HG03342 (cell line): Measurements from ENCODE around the gene POTEG.
"Not testable (repeated sequence)": the region's sequence is repeated elsewhere in the genome, so short reads cannot be mapped to it uniquely, and the experiment has no call there.

Experiments
- ATAC-seq: cut with Tn5 transposase; IDR thresholded peaks from one replicate; pipeline ENCODE4 v1.9.1; 2021; ENCODE audit warnings: mild to moderate bottlenecking, moderate library complexity; ENCODE audit not compliant: unreplicated experiment

The POTEG gene

DNA sequence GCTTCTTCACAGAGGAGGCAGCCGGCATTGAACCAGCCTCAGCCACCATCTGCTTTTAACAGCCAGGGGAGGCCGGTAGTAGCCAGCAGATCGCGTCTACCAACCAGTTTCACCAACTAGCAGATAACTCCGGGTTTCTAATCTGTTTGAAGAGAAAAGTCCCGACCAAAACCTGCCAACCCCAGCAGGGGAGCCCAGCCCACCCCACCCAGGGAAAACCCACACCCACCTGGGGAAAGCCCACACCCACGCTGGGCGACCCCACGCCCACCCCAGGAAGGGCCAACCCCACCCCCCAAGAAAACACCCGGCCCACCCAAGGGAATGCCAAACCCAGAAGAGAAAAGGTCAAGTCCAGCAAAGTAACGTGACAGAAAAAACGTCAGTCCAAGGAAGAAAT is at the start of gene POTEG:
POTEG (minus strand) TSS at position 101 of the 400 bp plus-strand sequence; CDS start at position 49, 52 bp downstream.
- ATAC-seq, result not testable (repeated sequence)

DNA sequence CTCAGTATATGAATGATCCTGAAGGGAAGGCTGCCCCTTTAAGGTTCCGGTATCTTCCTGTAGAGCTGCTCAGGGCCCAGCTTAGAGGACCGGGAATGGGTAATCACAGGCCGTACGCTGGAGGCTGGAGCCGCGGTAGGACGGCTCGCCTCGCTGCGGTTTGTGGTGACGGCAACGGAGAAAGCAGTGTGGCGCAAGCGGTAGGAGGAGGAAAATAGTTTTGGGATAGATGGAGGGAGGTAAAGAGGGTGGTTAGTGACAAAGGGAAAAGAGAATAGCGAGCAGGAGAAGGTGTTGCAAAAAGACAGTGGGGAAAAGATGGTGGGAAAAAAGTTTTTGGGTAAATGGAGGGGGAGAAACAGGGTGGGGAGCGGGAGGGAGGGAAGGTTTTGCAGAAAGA is 48.0 kb upstream of the POTEG start:
- not testable (repeated sequence) for ATAC-seq

DNA sequence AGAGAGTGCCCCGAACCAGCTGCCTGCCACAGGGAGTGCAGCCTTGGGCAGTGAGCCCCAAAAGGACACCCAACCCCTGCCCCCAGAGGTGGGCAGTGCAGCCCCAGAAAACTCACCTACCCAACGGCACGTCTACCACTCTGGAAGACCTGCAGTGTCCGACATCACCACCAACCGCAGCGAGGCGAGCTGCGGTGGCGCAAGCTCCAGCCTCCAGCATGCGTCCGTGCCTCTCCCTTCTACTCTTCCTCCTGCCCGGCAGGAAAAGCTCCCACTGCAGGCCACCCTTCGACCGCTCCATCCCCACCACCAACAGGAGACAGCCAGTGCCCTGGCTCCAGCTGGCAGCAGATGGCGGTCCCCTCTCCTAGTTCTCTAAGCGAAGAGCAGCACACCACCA is 47.3 kb upstream of the POTEG start:
- ATAC-seq, result not testable (repeated sequence)

DNA sequence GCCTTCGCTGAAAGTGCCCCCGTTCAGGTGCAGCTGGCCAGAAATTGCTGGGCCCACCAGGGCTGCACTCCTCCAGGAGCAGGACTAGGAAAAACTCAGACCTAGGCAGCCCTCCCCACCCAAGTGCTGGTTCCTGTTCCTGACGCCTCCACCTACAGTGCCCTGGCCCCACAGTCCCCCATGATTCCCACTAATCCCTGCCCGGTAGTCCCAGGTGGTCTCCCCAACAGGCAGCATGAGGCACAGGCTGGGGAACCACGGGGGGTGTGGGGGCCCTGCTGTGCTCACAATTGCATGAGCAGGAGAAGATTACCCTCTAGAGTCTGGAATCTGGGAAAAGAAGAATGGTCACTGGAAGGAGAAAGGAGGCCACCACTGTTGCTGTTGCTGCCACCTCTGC is 46.4 kb upstream of the POTEG start:
- ATAC-seq, result not testable (repeated sequence)

DNA sequence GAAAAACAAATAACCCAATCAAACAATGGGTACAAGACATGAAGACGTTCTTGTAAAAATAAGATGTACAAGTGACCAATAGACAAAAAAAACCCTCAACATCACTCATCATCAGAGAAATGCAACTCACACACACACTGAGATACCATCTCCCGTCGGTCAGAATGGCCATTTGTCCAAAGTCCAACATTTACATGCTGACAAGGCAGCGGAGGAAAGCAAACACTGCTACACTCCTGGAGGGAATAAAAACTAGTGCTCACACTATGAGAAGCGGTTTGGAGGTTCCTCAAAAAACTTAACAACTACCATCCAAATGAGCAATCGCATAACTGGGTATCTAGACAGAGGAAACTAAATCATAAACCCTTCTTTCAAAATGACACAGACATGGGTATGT is 11.6 kb upstream of the POTEG start:
- not testable (repeated sequence) for ATAC-seq

DNA sequence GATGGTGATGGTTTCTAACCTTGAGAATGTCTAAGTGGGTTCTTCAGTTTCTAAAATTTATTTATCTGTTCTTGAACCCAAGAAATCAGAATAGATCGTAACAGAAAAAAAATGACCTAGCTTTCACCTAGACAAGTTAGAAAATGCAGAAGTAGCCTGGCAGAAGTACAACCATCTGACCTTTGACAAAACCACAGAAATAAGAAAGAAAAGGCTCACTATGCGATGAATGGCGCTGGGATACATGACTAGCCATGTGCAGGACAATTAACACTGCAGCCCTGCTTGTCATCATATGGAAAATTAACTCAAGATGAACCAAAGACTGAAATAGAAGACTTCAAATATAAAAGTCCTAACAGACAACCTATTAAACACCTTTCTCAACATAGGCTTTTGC is 5.7 kb upstream of the POTEG start:
- ATAC-seq, result not testable (repeated sequence)

DNA sequence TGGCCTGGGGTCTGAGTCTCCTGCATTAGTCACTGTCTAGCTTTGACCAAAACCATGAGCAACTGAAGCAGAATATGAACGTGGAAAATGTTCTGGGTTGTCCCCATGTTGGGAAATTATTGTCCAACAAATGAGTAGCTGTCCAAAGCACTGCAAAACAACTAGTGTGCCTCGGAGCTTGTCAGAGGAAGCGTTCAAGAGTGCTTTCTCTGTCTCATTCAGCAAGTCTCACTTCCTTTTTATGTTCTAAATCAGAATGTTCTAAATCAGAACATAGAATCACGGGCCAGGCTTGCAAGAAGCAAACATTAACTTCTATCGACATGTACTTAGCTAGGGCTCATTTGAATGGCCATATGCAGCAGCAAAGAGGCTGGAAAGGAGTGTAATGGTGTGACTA is 5.1 kb upstream of the POTEG start:
- ATAC-seq, result not testable (repeated sequence)

DNA sequence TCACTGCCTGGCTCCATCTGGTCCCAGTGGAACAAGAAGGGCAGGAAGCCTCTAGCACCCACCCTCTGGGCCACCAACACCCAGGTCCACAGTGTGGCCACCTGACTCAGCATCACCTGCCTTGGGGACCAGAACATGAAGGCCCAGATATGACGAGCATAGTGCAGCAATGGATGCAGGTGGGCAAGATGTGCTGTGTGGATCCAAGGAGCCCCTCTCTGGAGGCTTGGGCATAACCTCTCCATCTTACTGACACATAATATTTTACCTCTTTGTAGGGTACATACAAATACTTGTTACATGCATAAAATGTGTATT is 2.9 kb upstream of the POTEG start:
- not testable (repeated sequence) for ATAC-seq

DNA sequence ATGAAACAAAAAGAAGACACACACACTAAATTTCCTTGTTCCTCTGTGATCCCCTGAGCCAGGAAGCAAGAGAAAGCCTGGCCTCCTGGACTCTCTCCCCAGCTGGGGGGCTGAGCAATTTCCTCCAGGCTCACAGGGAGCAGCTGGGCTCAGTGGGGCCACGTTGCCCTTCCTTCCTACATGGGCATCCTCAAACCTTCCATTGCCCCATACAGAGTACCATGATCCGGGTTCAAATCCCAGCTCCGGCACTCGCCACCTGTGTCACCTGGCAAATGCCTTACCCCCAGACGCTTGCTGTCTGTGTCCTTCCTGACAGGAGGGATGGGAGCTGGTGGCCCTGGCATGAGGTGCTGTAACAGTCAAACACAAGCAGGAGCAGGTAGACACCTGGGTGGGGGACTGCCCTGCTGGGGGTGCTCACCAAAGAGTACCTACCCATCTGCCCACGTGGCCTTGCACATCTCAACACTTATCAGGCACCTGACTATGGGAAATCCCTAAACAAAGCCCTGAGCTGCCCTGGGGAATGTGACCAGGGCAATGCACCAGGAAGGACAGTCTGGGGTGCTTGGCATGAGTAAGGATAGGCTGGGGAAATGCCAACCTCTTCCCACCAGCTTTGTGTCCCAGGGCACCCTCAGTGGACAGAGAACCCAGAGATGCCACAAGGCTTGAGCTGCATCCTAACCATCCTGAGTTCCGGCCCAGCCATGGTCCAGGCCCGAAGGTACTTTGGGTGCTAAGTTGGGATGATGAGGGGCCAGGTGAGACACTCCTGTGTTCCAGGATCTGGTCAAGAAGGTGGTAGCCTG is 2.4 kb upstream of the POTEG start:
- ATAC-seq, result not testable (repeated sequence)

DNA sequence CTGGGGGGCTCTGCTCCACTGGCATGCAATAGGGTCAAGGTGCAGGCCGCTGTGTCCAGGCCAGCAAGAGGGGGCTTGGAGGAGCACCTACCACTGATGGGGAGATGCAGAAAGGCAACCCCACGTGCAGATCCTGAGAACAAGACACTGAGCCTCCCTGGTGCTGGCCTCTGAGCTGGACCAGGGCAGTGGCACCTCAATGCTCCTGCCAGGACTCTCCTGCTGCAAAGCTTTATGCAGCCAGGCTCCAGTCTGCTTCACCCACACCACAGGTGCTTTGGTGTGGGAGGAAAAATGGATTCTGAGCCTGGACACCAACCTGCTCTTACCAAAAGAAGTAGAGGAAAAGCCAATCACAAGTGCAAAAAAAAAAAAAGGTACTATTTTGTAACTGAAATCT is 1.7 kb upstream of the POTEG start:
- ATAC-seq, result not testable (repeated sequence)

DNA sequence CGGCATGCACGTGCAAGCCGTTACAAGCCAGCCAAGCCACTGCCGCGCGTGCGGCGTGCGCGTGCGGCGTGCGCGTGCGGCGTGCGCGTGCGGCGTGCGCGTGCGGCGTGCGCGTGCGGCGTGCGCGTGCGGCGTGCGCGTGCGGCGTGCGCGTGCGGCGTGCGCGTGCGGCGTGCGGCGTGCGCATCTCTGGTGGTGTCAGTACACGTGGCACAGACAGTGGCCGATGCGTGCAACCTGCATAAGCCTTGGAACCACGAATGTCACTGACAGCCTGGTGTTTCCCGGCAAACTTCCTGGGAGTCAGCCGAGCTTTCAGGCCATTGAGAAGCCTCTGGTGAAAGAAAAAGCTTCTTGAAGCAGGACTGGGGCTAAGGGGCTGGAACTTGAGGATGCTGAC is 750 bp upstream of the POTEG start:
- not testable (repeated sequence) for ATAC-seq

DNA sequence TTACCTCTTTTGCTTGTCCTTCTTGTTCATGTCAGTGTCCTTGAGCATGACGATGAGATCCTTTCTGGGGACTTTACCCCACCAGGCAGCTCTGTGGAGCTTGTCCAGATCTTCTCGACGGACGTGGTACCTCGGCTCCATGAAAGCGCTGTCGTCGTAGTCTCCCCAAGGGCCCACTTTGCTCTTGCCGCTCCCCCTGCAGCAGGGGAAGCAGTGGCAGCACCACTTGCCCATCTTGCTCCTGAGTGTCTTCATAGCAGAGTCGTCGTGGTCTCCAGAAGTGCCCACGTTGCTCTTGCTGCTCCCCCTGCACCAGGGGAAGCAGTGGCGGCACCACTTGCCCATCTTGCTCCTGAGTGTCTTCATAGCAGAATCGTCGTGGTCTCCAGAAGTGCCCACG is 376 bp downstream of the POTEG start:
- ATAC-seq, result not testable (repeated sequence)

DNA sequence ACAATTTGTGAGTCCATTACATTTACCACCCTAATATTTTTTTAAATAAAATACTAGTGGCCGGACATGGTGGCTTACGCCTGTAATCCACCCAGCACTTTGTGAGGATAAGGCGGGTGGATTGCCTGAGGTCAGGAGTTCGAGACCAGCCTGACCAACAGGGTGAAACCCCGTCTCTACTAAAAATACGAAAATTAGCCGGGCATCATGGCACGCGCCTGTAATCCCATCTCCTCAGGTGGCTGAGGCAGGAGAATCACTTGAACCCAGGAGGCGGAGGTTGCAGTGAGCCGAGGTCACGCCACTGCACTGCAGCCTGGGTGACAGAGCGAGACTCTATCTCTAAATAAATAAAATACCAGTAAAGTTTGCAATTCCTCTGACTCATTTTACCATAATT is 25.6 kb downstream of the POTEG start:
- not testable (repeated sequence) for ATAC-seq

DNA sequence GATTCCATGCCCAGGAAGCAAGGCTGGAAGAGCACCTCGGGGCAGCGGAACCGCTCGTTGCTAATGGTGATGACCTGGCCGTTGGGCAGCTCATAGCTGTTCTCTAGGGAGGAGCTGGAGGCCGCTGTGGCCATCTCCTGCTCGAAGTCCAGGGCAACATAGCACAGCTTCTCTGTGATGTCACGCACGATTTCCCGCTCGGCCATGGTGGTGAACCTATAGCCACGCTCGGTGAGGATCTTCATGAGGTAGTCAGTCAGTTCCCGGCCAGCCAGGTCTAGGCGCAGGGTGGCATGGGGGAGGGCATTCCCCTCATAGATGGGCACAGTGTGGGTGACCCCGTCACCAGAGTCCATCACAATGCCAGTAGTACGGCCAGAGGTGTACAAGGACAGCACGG is 32.0 kb downstream of the POTEG start:
- not testable (repeated sequence) for ATAC-seq

DNA sequence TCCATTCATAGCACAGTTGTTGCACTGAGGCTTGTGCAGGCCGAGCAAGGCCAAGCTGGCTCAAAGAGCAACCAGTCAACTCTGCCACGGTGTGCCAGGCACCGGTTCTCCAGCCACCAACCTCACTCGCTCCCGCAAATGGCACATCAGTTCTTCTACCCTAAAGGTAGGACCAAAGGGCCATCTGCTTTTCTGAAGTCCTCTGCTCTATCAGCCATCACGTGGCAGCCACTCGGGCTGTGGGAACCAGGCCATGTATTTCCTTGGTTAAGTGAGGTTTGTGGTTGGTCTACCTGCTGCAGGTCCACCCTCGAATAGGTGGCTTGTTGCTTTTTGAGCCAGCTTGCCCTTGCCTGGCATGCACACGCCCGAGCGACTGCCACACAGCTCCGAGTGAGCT is 39.4 kb downstream of the POTEG start:
- ATAC-seq, result not testable (repeated sequence)

DNA sequence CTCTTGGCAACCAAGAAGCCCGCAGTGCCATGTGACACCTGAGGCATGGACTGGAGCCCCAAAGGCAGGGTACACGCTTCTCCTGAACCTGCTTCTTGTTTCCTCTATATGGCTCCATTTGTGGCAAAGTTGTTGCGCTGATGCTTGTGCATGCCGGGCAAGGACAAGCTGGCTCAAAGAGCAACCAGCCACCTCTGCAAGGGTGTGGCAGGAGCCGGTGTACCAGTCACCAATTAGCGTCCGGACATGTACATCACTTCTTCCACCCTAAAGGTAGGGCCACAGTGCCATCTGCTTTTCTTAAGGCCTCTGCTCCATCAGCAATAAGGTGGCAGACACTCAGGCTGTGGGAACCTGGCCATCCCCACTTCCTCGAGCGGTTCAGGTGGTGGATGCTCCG is 43.9 kb downstream of the POTEG start:
- not testable (repeated sequence) for ATAC-seq

DNA sequence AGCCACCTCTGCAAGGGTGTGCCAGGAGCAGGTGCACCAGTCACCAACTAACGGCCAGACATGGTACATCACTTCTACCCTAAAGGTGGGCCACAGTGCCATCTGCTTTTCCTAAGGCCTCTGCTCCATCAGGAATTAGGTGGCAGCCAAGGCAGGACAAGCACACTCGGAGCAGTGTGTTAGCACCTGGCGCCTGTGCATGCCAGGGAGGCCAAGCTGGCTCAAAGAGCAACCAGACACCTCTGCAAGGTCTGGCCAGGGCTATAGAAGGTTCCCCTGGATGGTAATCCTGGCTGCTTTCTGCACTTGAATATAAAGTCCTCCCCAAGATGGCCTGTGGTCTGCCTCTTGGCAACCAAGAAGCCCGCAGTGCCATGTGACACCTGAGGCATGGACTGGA is 45.4 kb downstream of the POTEG start:
- not testable (repeated sequence) for ATAC-seq

DNA sequence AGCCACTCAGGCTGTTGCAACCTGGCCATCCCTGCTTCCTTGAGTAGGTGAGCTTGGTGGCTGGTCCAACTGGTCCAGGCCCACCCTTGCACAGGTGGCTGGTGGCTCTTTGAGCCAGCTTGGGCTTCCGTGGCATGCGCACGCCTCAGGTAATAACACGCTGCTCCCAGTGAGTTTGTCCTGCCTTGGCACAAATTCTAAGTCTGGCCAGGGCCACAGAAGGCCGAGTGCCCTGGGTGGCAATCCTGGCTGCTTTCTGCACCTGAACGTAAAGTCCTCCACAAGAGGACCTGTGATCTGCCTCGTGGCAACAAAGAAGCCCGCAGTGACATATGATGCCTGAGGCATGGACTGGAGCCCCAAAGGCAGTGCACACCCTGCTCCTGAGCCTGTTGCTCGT is 47.1 kb downstream of the POTEG start:
- not testable (repeated sequence) for ATAC-seq

DNA sequence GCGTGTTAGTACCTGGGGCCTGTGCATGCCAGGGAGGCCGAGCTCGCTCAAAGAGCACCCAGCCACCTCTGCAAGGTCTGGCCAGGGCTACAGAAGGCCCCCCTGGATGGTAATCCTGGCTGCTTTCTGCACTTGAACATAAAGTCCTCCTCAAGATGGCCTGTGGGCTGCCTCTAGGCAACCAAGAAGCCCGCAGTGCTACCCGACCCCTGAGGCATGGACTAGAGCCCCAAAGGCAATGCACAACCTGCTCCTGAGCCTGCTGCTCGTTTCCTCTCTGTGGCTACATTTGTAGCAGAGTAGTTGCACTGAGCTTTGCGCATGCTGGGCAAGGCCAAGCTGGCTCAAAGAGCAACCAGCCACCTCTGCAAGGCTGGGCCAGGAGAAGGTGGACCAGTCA is 47.8 kb downstream of the POTEG start:
- ATAC-seq, result not testable (repeated sequence)

DNA sequence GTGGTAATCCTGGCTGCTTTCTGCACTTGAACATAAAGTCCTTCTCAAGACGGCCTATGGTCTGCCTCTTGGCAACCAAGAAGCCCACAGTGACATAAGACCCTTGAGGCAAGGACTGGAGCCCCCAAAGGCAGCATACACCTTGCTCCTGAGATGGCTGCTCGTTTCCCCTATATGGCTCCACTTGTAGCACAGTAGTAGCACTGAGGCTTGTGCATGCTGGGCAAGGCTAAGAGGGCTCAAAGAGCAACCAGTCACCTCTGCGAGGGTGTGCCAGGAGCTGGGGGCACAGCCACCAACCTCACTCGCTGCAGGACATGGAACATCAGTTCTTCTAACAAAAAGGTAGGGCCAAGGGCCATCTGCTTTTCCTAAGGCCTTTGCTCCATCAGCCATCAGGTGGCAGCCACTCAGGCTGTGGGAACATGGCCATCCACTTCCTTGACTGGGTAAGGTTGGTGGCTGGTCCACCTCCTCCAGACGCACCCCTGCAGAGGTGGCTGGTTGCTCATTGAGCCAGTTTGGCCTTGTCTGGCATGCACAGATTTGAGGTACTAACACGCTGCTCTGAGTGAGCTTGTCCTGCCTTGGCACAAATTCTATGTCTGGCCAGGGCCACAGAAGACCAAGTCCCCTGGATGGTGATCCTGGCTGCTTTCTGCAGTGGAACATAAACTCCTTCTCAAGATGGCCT is 49.9 kb downstream of the POTEG start:
- ATAC-seq, result not testable (repeated sequence)

DNA sequence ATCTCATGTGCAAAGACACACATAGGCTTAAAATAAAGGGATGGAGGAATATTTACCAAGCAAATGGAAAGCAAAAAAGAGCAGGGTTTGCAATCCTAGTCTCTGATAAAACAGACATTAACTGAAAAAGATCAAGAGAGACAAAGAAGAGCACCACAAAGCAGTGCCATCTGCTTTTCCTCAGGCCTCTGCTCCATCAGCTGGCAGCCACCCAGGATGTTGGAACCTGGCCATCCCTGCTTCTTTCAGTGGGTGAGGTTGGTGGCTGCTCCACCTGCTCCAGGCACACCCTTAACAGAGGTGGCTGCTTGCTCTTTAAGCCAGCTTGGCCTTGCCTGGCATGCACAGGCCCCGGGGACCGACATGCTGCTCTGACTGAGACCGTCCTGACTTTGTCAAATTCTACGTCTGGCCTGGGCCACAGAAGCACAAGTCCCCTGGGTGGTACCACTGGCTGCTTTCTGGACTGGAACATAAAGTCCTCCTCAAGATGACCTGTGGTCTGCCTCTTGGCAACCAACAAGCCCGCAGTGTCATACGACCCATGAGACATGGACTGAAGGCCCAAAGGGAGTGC is 51.0 kb downstream of the POTEG start:
- ATAC-seq, result not testable (repeated sequence)

DNA sequence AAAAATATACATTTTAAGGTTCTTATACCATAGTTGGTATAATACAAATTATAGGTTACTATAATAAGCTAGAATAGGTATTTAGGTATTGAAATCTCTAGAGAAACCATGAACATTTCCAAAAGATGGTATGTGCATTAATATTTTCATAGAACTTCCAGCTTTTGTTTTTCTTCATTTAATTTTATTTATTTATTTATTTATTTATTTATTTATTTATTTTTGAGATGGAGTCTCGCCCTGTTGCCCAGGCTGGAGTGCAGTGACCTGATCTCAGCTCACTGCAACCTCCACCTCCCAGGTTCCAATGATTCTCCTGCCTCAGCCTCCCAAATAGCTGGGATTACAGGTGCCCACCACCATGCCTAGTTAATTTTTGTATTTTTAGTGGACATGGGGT is 54.0 kb downstream of the POTEG start:
- not testable (repeated sequence) for ATAC-seq
